KMS-11 (cell line): Measurements from ENCODE around the gene POU6F2.
"Not testable (repeated sequence)": the region's sequence is repeated elsewhere in the genome, so short reads cannot be mapped to it uniquely, and the experiment has no call there.

Experiments used
- H2AFZ ChIP-seq: fragments of 200-600 bp; sonication (generic); 2 replicates; pipeline ENCODE4 v1.6.1; 2016; ENCODE audit warnings: antibody characterized with exemption, mixed run types, low read depth
- H3K27ac ChIP-seq: fragments of 200-600 bp; sonication (generic); 2 replicates; pipeline ENCODE4 v1.6.1; 2016; ENCODE audit warnings: mild to moderate bottlenecking, mixed run types
- H3K27me3 ChIP-seq: fragments of 200-600 bp; sonication (generic); 2 replicates; pipeline ENCODE4 v1.6.1; 2017; ENCODE audit warnings: mild to moderate bottlenecking, low read depth, mixed run types, moderate library complexity; ENCODE audit not compliant: insufficient read depth
- H3K36me3 ChIP-seq: fragments of 200-600 bp; sonication (generic); 2 replicates; pipeline ENCODE4 v1.6.1; 2017; ENCODE audit warnings: mild to moderate bottlenecking, mixed run types; ENCODE audit not compliant: insufficient read depth
- H3K4me1 ChIP-seq: fragments of 200-600 bp; sonication (generic); 2 replicates; pipeline ENCODE4 v1.6.1; 2016; ENCODE audit warnings: mild to moderate bottlenecking, low read depth, mixed run types; ENCODE audit not compliant: poor library complexity, severe bottlenecking
- H3K4me2 ChIP-seq: fragments of 200-600 bp; sonication (generic); 2 replicates; pipeline ENCODE4 v1.7.0; 2016; ENCODE audit warnings: mild to moderate bottlenecking, mixed run types
- H3K4me3 ChIP-seq: fragments of 200-600 bp; sonication (generic); IDR thresholded peaks from 2 replicates; pipeline ENCODE4 v1.6.1; 2017; ENCODE audit warnings: low read depth, low read length, mixed read lengths; ENCODE audit not compliant: insufficient read depth
- H3K79me2 ChIP-seq: fragments of 200-600 bp; sonication (generic); 2 replicates; pipeline ENCODE4 v1.6.1; 2016; ENCODE audit warnings: low read depth, mixed run types; ENCODE audit not compliant: insufficient read depth
- H3K9ac ChIP-seq: fragments of 200-600 bp; sonication (generic); 2 replicates; pipeline ENCODE4 v1.6.1; 2016; ENCODE audit warnings: mild to moderate bottlenecking, mixed run types
- H4K20me1 ChIP-seq: fragments of 200-600 bp; sonication (generic); 2 replicates; pipeline ENCODE4 v1.6.1; 2016; ENCODE audit warnings: mild to moderate bottlenecking, mixed run types; ENCODE audit not compliant: insufficient read depth
- CTCF ChIP-seq: fragments of 200-600 bp; sonication (generic); conservative IDR thresholded peaks from 2 replicates; pipeline ENCODE4 v1.6.1; 2017; ENCODE audit warnings: low read depth, mild to moderate bottlenecking, antibody characterized with exemption, low read length, moderate library complexity, mixed read lengths

Gene POU6F2

GRCh38 chr7:38938589-38938988 lies 39.1 kb upstream of the POU6F2 start:
- no peak overlapping the region for H3K4me3 ChIP-seq
- H3K9ac ChIP-seq = no peak overlapping the region
- H4K20me1 ChIP-seq = no peaks in the 10 kb centered on the region
- H3K79me2 ChIP-seq = no peaks in the 10 kb centered on the region
- H2AFZ ChIP-seq = no peak overlapping the region
- H3K27ac ChIP-seq = no peak overlapping the region
- TF ChIP-seq CTCF = no peak
- no peaks in the 10 kb centered on the region for H3K4me1 ChIP-seq
- no peaks in the 10 kb centered on the region for H3K27me3 ChIP-seq
- no peak overlapping the region for H3K4me2 ChIP-seq
- no peaks in the 10 kb centered on the region for H3K36me3 ChIP-seq

- H3K36me3 ChIP-seq = no peaks in the 10 kb centered on the region
- H3K4me1 ChIP-seq = no peaks in the 10 kb centered on the region
- no peak overlapping the region for H2AFZ ChIP-seq
- H4K20me1 ChIP-seq = no peaks in the 10 kb centered on the region
- H3K27me3 ChIP-seq = no peaks in the 10 kb centered on the region
- TF ChIP-seq CTCF = no peak
- H3K4me2 ChIP-seq = no peak overlapping the region
- H3K79me2 ChIP-seq = no peaks in the 10 kb centered on the region
- no peak overlapping the region for H3K9ac ChIP-seq
- H3K4me3 ChIP-seq = no peak overlapping the region
- H3K27ac ChIP-seq = no peak overlapping the region
Measured at GRCh38 chr7:38940774-38941173, 36.9 kb upstream of the POU6F2 start.

GRCh38 chr7:38942431-38943051 lies 35.2 kb upstream of the POU6F2 start:
- H4K20me1 ChIP-seq = no peaks in the 10 kb centered on the region
- no peaks in the 10 kb centered on the region for H3K27me3 ChIP-seq
- TF ChIP-seq CTCF = no peak
- no peaks in the 10 kb centered on the region for H3K36me3 ChIP-seq
- no peaks in the 10 kb centered on the region for H3K79me2 ChIP-seq
- no peak overlapping the region for H3K4me3 ChIP-seq
- no peaks in the 10 kb centered on the region for H3K4me1 ChIP-seq
- no peak overlapping the region for H3K4me2 ChIP-seq
- no peak overlapping the region for H2AFZ ChIP-seq
- no peak overlapping the region for H3K27ac ChIP-seq
- H3K9ac ChIP-seq = no peak overlapping the region

- not testable (repeated sequence) for H3K27ac ChIP-seq, H3K79me2 ChIP-seq, H3K4me2 ChIP-seq, H3K4me3 ChIP-seq, H3K36me3 ChIP-seq, H4K20me1 ChIP-seq, H2AFZ ChIP-seq, H3K9ac ChIP-seq, H3K27me3 ChIP-seq
- H3K4me1 ChIP-seq = peaks cover 13% of the 10 kb centered on the region
Measured at GRCh38 chr7:38947541-38947940, 30.2 kb upstream of the POU6F2 start.

- H3K4me2 ChIP-seq = peak overlapping the region; percentile 16; the same call in 1 of the 2 replicates
Measured at GRCh38 chr7:38950309-38950708, 27.4 kb upstream of the POU6F2 start.

More at GRCh38 chr7:38950309-38950708, 27.4 kb upstream of the POU6F2 start:
- Histone ChIP-seq H3K9ac (no peak overlapping the region), H3K27ac (no peak overlapping the region), H3K4me1 (peaks cover 13% of the 10 kb centered on the region), H3K36me3 (no peaks in the 10 kb centered on the region), H3K27me3 (no peaks in the 10 kb centered on the region), H4K20me1 (no peaks in the 10 kb centered on the region), H3K79me2 (no peaks in the 10 kb centered on the region), H2AFZ (peak overlapping the region; percentile 10; the same call in 1 of the 2 replicates), H3K4me3 (no peak overlapping the region)
- no peak for TF ChIP-seq CTCF
